Endothelial cell of umbilical vein (primary cell): Measurements from ENCODE around the gene MBL2. TPM values are rescaled to one million over a fixed set of nuclear protein-coding genes. Genes with fewer than 3 reads are reported as not detected.

Source experiments
- BruUV-seq: library from RNA; stranded (reverse); fragments of 400-500 nt; replicated peaks from 2 replicates; lab custom pipeline; 2021; lab: Mats Ljungman, UMichigan
- CTCF ChIA-PET: fragments of 300-600, 350-600 bp; sonication (Branson Sonifier 250); formaldehyde crosslinking; loops from one replicate; lab custom pipeline; 2021; ENCODE audit warnings: antibody characterized with exemption, inconsistent platforms; lab: Charles Lee
- POLR2A ChIA-PET: fragments of 300-600, 350-600 bp; sonication (Branson Sonifier 250); formaldehyde crosslinking; loops from one replicate; lab custom pipeline; 2021; ENCODE audit warnings: antibody characterized with exemption, inconsistent platforms; lab: Charles Lee
- DNase-seq: peaks from one replicate; pipeline ENCODE4 v3.0.0-alpha.2; 2011; ENCODE audit warnings: low read depth, low spot score
- FAIRE-seq: peaks from 2 replicates; lab custom pipeline; 2011; peaks lifted over from hg19 to GRCh38; lab: Jason Lieb, UNC
- H2AFZ ChIP-seq: 2 replicates; pipeline ENCODE4 v1.6.0; 2012; ENCODE audit warnings: low read depth, low read length, control low read depth, inconsistent platforms
- H3K27ac ChIP-seq: 2 replicates; pipeline ENCODE4 v1.5.1; 2011; ENCODE audit warnings: low read depth, mild to moderate bottlenecking, control low read depth, low read length, moderate library complexity; ENCODE audit not compliant: insufficient read depth
- H3K27me3 ChIP-seq, 2 experiments: 2 replicates each; pipeline versions ENCODE4 v1.6.0 to v1.6.1; 2011; ENCODE audit warnings: low read length in 2 of 2, mixed read lengths in 1 of 2; ENCODE audit not compliant: control insufficient read depth in 2 of 2, insufficient read depth in 2 of 2
- H3K36me3 ChIP-seq, 2 experiments: 2 replicates in 1 of 2; 3 replicates in 1 of 2; pipeline ENCODE4 v1.5.1; 2011; ENCODE audit warnings: low read length in 2 of 2, mild to moderate bottlenecking in 1 of 2, moderate library complexity in 1 of 2; ENCODE audit not compliant: control insufficient read depth in 2 of 2, insufficient read depth in 2 of 2; ENCODE audit errors: extremely low read depth in 1 of 2
- H3K4me1 ChIP-seq: 3 replicates; pipeline ENCODE4 v1.5.1; 2011; ENCODE audit warnings: mild to moderate bottlenecking, low read length; ENCODE audit not compliant: control insufficient read depth, insufficient read depth; ENCODE audit errors: extremely low read depth
- H3K4me2 ChIP-seq: 2 replicates; pipeline ENCODE4 v1.6.1; 2011; ENCODE audit warnings: low read length, control low read depth, mixed read lengths; ENCODE audit not compliant: insufficient read depth
- H3K4me3 ChIP-seq, 3 experiments: fragments of 200-600 bp in 1 of 3; sonication (generic), shearing (Covaris generic) in 1 of 3; replicated peaks in 1 of 3; 2 replicates each; pipeline ENCODE4 v1.5.1; 2011 to 2016; ENCODE audit warnings: control low read depth in 3 of 3, low read length in 3 of 3, mild to moderate bottlenecking in 2 of 3, inconsistent platforms in 1 of 3, low read depth in 1 of 3, moderate library complexity in 1 of 3; ENCODE audit not compliant: insufficient read depth in 1 of 3
- H3K79me2 ChIP-seq: 2 replicates; pipeline ENCODE4 v1.6.0; 2012; ENCODE audit warnings: low read length, inconsistent platforms; ENCODE audit not compliant: control insufficient read depth, insufficient read depth
- H3K9ac ChIP-seq: replicated peaks from 2 replicates; pipeline ENCODE3; 2011; ENCODE audit warnings: low read length, control low read depth; ENCODE audit not compliant: insufficient read depth; ENCODE audit errors: extremely low read depth
- H3K9me1 ChIP-seq: replicated peaks from 3 replicates; pipeline ENCODE4 v1.6.0; 2011; ENCODE audit warnings: mild to moderate bottlenecking, low read length; ENCODE audit not compliant: control insufficient read depth, insufficient read depth; ENCODE audit errors: extremely low read depth
- H3K9me3 ChIP-seq: replicated peaks from 2 replicates; pipeline ENCODE4 v1.5.1; 2012; ENCODE audit warnings: low read length, inconsistent platforms; ENCODE audit not compliant: control insufficient read depth, insufficient read depth
- H4K20me1 ChIP-seq: replicated peaks from 2 replicates; pipeline ENCODE3; 2011; ENCODE audit warnings: mild to moderate bottlenecking, low read length; ENCODE audit not compliant: control insufficient read depth, insufficient read depth; ENCODE audit errors: extremely low read depth
- CTCF ChIP-seq, 2 donors: IDR thresholded peaks; 1 replicate in 1 of 2; 2 replicates in 1 of 2; pipeline ENCODE4 v1.5.1; 2011; ENCODE audit warnings: low read length in 2 of 2, mild to moderate bottlenecking in 2 of 2, moderate library complexity in 2 of 2, control low read depth in 1 of 2, inconsistent platforms in 1 of 2, low read depth in 1 of 2; ENCODE audit not compliant: insufficient read depth in 1 of 2; ENCODE audit errors: extremely low read depth in 1 of 2
- EZH2 ChIP-seq: IDR thresholded peaks from 2 replicates; pipeline ENCODE4 v1.6.1; 2012; ENCODE audit warnings: borderline replicate concordance, low read depth, mild to moderate bottlenecking, moderate library complexity, low read length, inconsistent platforms; ENCODE audit not compliant: severe bottlenecking
- FOS ChIP-seq: IDR thresholded peaks from 2 replicates; pipeline ENCODE4 v1.6.1; 2011; ENCODE audit warnings: mild to moderate bottlenecking, low read length, moderate library complexity, borderline replicate concordance; ENCODE audit not compliant: insufficient read depth
- GATA2 ChIP-seq: IDR thresholded peaks from 2 replicates; pipeline ENCODE4 v1.7.0; 2011; ENCODE audit warnings: low read depth, mild to moderate bottlenecking, moderate library complexity, mixed read lengths, low read length; ENCODE audit not compliant: insufficient read length, insufficient read depth
- JUN ChIP-seq: IDR thresholded peaks from 2 replicates; pipeline ENCODE4 v1.6.1; 2011; ENCODE audit warnings: borderline replicate concordance, low read depth; ENCODE audit not compliant: insufficient read length, insufficient read depth
- MYC ChIP-seq: IDR thresholded peaks from one replicate; pipeline ENCODE4 v1.6.1; 2011; ENCODE audit warnings: mild to moderate bottlenecking, low read depth, low read length
- POLR2A ChIP-seq: IDR thresholded peaks from 2 replicates; pipeline ENCODE4 v1.6.1; 2012; ENCODE audit warnings: low read depth, mild to moderate bottlenecking, control low read depth, low read length
- POLR2AphosphoS5 ChIP-seq: IDR thresholded peaks from 2 replicates; pipeline ENCODE4 v1.6.1; 2012; ENCODE audit warnings: low read depth, mild to moderate bottlenecking, control low read depth, low read length, moderate library complexity; ENCODE audit not compliant: insufficient read depth
- dilution Hi-C: fragments of 300-500 bp; cut with MboI; formaldehyde crosslinking; loops from one replicate; pipeline ENCODE4 v1.15.0; 2019; ENCODE audit warnings: low sequenced_read_pairs; ENCODE audit not compliant: extremely low pct_ligation_motif_present
- intact Hi-C: fragments of 100-400 bp; cut with micrococcal nuclease; formaldehyde crosslinking; loops from one replicate; pipeline ENCODE4 v1.10.0; 2022
- polyA plus RNA-seq, 4 experiments: library from polyadenylated mRNA; depleted of rRNA in 3 of 4; stranded (reverse) in 3 of 4; unstranded in 1 of 4; fragments of >200 nt; gene quantifications; 2 replicates each; pipeline versions ENCODE4 v1.2.1 to v1.2.3, GENCODE V29; 2011 to 2012; ENCODE audit warnings: missing spikeins in 1 of 4
- total RNA-seq: library from RNA; stranded (reverse); gene quantifications from 2 replicates; pipeline ENCODE4 v1.2.3, GENCODE V29; 2021
- TF ChIP-seq, protein P1 (sequence below): IDR thresholded peaks from 2 replicates; pipeline ENCODE4 v1.6.1; 2011; ENCODE audit not compliant: insufficient read depth, insufficient read length

The MBL2 gene
- total and polyA plus RNA-seq, 2 donors (not counting 3 experiments of a cell fraction or from before 2014, with no cell fraction given) = not detected

DNA sequence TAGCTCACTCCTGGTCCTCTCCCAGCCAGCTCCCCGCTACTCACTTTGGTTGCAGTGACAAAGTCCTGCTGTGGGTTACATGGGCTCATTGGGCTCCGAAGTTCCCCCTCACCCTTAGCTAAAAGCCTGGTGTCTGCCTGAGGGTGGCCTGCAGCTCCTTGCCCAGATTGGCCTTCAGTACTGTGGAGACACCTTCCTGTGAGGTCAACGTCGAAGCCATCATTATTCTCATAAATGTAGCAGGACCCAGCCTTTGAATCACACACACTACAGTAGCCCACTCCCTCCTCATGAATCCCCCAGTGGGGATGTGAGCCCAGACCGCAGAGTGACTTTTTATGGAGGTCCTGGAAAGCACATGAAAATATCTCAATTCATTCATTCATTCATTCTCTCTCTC, 10.5 kb downstream of the MBL2 start:
- Histone ChIP-seq H3K79me2 (no peaks in the 10 kb centered on the region), H3K27ac (no peak overlapping the region), H3K4me3 (no peak overlapping the region), H3K9me1 (no peaks in the 10 kb centered on the region), H3K9ac (no peak overlapping the region), H2AFZ (no peak overlapping the region), H3K9me3 (no peaks in the 10 kb centered on the region), H3K4me1 (no peaks in the 10 kb centered on the region), H3K27me3 (peaks cover 6 to 9% of the 10 kb centered on the region in 2 experiments), H3K36me3 (no peaks in the 10 kb centered on the region), H3K4me2 (no peak overlapping the region), H4K20me1 (no peaks in the 10 kb centered on the region)
- POLR2A ChIA-PET = no interaction called here
- no peak for TF ChIP-seq EZH2
- TF ChIP-seq JUN = no peak
- TF ChIP-seq, protein P1, sequence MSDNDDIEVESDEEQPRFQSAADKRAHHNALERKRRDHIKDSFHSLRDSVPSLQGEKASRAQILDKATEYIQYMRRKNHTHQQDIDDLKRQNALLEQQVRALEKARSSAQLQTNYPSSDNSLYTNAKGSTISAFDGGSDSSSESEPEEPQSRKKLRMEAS = no peak
- no peak for TF ChIP-seq MYC
- TF ChIP-seq POLR2AphosphoS5 = no peak
- intact Hi-C loops = no loop called here
- dilution Hi-C loops = no loop called here
- CTCF ChIA-PET = interaction anchor here (1.0 to 2.4 kb wide), 2 partner anchors 19 to 22 kb away, joined by 4 to 12 read pairs; no protein-coding TSS in a partner anchor
- no peak for DNase-seq
- no peak for FAIRE-seq
- BruUV-seq = no TSS peak

- H3K9me3 ChIP-seq = no peaks in the 10 kb centered on the region
- no peak overlapping the region for H3K27ac ChIP-seq
- peaks cover 7 to 21% of the 10 kb centered on the region in 2 experiments for H3K27me3 ChIP-seq
- no peak overlapping the region for H3K4me2 ChIP-seq
- no peaks in the 10 kb centered on the region for H3K4me1 ChIP-seq
- no peaks in the 10 kb centered on the region for H3K79me2 ChIP-seq
- H2AFZ ChIP-seq = no peak overlapping the region
- DNase-seq = no peak
- no peak overlapping the region for H3K9ac ChIP-seq
- H3K9me1 ChIP-seq = no peaks in the 10 kb centered on the region
- no TSS peak for BruUV-seq
- H4K20me1 ChIP-seq = no peaks in the 10 kb centered on the region
- no peak for FAIRE-seq
- intact Hi-C loops (no loop called here), dilution Hi-C loops (no loop called here)
- no peak for TF ChIP-seq GATA2
- no peak for TF ChIP-seq POLR2A
- no peak for TF ChIP-seq JUN
- no peak for TF ChIP-seq POLR2AphosphoS5
- no peak for TF ChIP-seq CTCF (IDR thresholded peaks at IDR 0.05; ENCODE audit: extremely low read depth in 1 of 2, insufficient read depth in 1 of 2, low read depth in 1 of 2, low read length in 2 of 2)
- TF ChIP-seq EZH2 = no peak
- TF ChIP-seq MYC = no peak
- TF ChIP-seq, protein P1 = no peak
- TF ChIP-seq FOS = no peak
- no peaks in the 10 kb centered on the region for H3K36me3 ChIP-seq
- ChIA-PET POLR2A (no interaction called here), CTCF (interaction anchor here (2.4 kb wide), 1 partner anchor 21 kb away, joined by 14 read pairs; no protein-coding TSS in a partner anchor)
- no peak overlapping the region for H3K4me3 ChIP-seq
Measured at GRCh38 chr10:52759154-52759553, 13.4 kb downstream of the MBL2 start.
